ENCODE measurements around the gene C4orf50.

C4orf50 gene

DNA sequence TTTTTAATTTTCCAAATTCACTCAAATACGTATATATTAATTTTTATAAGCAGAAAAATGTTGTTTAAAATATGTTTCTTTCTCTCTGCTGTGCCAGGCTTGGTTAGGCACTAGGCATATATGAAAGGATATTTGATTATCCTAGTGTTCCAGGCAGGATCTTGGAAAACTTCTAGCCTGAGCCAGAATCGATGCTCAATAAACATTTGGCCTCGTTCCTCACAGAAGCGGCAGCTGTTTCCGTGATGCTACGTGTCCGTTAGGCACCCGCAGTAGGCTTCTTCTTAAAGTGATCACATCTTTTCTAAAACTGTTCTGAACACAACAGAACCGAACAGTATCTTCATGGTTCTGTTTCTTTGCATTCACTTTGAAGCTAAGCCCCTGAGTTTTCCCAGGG is 75.3 kb downstream of the C4orf50 start:
- DNase-seq (ENCODE audit: low read depth): no peak

DNA sequence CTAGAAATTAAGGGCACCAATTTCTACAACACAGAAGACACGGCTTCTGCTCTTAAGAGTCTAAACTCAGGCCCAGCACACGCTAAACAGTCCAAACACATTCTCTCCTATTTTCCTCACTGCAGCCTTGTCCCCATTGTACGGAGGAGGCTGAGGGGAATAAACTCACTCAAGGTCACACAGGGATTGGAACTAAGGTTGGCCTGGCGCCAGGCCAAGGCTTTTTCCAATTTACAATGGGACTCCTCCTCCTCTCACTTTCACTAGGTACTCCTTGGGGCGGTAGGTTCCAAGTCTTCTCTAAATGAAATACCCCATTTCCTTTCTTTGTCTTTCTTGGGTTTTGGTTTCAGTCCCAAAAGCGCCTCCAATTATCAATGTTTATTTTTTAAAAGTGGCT is 76.6 kb downstream of the C4orf50 start:
- no peak for DNase-seq (ENCODE audit: low read depth)

DNA sequence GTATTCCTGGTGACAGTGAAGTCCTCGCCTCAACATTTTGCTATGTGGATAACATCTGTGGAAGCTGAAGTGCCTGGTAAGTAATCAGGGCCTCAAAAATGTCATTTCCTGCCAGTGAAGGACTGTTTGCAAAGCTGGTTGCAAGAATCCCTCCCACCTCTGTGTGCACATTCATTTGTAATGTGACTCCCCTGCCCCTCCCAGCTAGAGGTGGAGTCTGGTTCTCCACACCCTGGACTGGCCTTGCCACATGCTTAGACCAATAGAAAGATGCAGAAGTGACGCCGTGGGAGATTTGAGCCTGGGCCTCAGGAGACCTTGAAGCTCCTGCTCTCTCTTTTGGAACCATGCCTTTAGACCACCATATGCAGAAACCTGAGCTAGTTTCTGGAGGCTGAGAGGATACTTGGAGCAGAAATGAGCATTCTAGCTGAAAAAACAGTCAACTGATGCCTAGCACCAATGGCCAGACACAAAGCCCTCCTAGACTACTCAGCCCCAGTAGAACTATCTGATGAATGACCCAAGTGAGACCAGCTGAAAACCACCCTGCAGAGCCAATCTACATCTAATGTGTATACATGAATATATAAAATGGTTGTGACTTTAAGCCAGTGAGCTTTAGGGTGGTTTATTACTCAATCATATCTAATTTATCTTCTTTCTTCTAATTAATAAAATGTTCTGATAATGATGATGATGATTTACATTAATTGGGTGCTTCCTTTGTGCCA is 77.6 kb downstream of the C4orf50 start:
- no peak for DNase-seq (ENCODE audit: low read depth)

DNA sequence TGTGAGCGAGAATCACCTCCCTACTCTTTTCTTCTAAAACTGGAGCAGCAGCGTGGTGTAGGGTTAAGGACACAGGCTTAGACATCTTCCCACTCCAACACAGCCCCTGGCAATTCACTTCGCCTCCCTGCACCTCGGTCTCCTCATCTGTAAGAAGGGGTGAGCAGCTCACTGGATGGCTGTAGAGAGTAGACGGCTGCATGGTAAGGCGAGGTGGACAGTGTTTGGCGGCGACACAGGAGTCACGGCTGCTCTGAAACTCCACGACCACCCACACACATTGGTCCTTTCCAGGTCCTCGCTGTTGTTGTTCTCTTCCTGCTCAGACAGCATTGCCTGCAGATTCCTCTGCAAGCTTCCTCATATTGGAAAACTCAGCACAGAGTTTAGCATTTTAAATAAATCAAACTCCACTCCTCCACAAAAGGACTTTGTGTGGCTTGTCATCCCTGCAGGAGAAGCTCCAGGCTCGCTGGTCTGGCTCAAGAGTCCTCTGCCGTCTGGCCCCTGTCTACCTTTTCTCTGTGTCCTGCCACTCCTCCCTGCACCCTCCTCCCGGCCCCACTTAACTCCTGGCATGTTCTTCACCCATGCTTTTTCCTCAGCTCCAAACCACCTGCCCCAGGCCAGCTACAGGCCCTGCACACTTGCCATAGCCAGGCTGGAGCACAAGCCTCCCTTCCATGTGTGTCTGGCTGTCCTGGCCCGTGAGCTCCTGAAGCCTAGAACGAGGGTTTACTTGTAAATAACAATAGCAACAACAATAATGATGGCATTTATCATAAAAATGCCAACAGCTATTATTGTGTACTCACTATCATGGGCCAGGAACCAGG is 84.0 kb downstream of the C4orf50 start:
- no peak for DNase-seq (ENCODE audit: low read depth)

DNA sequence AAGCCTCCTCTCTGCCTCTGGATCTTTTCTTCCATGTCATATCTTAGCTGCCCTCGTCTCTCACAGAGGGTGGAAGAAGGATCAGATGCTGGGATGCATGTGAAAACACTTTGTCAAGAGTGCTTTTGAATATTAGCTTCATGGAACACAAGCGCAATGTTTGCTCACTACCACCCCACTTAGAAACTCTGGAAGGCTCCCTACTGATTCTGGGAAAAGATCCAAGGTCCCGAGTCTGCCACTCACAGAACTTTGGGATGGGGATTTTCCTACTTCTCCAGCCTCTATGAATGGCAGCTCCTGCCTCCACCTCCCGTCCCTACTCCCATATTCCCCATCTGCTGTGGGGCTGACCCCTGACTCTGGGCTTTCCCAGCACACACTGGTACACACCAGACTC is 85.1 kb downstream of the C4orf50 start:
- DNase-seq (ENCODE audit: low read depth): no peak

DNA sequence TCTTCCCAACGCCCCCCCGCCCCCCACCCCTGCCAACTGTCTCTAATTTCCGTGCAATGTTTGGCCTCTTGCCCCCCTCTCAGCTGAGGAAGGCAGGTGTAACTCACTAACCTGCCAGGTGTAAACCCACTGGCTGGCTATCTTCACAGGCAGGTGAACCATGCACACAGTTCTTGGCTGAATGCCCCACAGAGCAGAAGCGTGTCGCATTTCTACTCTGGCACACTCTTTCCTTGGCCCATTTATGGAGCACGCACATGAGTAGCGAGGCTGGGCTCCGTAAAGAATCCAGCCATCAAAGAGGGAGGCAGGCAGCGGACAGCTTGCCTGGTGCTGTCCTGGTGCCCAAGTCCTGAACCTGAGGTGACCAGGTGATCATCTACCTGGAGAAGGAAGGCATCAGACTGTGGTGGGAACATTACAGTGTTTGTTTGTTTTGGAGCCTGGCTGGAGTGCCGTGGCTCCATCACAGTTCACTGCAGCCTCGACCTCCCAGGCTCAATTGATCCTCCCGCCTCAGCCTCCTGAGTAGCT is 86.1 kb downstream of the C4orf50 start:
- no peak for DNase-seq (ENCODE audit: low read depth)

DNA sequence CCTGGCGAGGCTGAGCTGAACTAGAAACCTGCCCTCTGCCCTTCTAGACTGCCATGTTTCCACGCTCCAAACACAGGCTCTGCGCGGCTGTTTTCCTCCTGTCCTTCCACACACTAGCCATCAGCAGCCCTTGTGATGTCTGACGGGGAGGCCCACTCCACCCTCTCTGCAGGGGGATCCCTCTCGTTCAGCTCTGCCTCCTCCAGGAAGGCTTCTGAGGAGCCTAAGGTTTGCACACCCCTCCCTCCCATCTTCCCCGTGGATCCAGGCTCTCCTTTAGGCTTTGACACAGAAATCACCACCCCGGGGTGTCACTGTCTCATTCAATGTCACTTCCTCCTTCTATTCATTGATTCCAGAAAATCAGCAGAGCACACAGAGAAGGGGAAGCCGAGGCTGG is 86.7 kb downstream of the C4orf50 start:
- DNase-seq (ENCODE audit: low read depth): no peak

DNA sequence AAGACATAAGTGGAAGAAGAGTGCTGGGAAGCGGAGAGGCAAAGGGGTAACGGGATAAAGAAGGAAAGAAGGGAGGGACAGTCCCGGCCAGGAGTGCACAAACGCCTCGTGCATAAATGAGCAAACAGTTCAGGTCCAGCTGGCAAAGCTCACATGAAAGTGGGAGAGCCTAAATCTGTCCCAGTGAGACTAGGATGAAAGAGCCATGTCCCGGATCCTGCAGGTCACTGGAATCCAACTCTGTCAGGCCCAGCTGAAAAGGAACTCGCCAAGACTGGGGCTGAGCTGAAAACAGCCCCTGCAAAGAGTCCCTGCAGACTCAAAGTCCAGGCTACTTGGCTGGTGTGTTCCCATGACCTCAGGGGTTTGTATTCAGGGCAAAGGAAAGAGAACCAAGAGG is 87.4 kb downstream of the C4orf50 start:
- DNase-seq (ENCODE audit: low read depth): no peak

DNA sequence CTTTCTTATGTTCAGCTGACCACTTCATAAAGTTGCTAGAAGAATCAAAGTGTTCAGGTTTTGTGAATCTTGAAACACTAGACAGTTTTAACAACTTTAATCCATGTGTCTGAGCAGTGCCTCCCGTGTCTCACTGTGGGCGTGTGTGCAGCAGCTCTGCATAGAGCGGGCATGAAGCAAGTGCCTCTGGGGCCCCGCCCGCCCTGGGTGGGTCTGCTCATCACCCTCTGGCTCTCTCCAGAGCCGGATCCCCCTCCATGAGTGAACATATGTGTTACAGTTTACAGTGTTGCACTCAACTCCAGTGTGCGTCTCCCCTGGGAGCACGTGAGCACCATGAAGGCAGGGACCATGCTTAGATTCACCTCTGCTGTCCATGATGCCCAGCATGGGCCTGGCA is 87.8 kb downstream of the C4orf50 start:
- DNase-seq (ENCODE audit: low read depth): no peak

DNA sequence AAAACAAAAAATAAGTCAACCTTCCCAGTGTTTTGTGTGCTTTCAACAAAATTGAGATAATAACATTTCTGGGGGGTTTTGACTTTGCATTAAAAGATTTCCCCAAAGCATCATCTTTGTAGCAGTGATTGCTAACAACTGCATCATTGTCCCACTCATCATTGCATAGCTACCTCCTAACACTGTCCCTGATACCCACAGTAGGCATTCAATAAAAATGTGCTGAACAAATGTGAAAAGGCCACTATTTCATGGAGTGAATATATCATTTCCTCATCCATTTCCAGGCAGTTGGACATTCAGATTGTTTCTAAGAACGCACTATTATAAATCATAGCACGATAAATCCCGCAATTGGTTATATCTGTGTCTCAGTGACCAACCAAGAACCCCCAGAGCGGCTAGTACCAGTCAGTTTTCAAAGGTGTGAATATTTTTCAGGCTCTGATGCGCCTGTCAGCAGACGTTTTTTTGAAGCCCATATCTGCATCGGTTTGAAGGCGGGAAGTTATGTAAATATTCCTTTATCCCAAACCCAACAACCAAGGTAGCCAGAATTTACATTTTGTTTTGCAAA is 89.3 kb downstream of the C4orf50 start:
- no peak for DNase-seq (ENCODE audit: low read depth)

DNA sequence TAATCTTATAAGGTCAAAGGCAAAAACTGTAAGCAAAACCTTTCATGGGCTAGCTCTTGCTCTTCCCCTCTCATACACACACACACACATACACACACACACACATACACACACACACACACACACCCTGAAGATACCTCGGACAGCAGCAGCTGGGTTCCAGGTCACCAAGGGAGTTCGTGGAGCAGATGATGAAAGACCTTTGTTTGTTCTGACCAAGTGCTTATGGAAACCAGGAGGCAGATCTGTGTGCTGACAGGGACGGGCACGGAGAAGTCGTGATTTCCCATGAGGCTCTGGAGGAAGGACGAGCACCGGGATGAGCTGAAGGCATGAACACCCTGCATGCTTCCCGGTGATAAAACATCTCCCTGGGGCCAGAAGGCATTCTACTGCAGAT is 90.0 kb downstream of the C4orf50 start:
- DNase-seq (ENCODE audit: low read depth): no peak

DNA sequence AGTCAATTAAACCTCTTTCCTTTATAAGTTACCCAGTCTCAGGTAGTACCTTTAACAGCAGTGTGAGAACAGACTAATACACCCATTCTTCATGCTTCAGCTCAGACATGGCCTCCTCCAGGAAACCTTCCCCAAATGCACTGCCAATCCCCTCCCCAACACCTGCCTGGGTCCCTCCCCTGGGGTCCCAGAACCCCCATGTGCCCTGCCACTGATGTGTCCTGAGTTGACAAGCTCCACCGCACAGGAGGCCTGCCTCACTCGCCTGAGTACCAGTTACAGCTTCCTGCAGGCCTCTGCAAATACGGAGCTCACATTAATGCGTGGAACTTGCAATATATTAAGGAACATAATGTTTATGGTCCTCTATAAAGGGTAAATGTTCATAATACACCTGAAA is 90.5 kb downstream of the C4orf50 start:
- no peak for DNase-seq (ENCODE audit: low read depth)

DNA sequence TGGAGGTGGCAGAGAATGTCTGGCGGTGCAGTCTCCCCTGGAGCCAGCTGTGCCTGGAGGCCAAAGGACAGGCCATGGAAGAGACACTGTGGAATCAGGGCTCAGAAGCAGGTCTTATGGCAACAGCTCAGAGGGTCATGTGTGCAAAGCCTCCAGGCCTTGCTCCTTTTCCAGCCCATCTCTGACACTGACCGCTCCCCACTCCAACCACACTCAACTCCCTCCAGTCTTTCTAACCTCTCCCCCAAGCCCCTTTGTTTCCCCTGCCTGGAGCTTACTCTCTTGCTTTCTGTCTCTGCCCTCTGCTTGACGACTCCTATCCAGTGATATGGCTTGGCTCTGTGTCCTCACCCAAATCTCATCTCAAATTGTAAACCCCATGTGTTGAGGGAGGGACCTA is 91.1 kb downstream of the C4orf50 start:
- DNase-seq (ENCODE audit: low read depth): no peak

DNA sequence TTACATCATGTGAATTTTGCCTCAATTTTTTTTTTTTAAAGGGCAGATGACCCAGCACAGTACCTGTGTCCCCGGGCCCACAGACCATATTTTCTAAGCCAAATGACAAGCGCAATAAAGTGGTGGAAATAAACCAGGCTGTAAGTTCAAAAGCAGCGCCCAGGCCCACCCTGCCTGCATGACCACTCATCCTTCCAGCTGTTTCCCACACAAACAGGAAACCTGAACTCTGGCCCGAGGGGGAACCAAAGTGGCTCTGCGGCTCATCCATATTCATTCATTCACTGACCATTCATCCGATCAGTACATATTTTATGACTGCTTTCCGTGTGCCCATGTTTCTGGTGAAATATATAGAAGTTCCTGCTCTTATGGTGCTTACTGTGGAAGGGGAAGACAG is 91.6 kb downstream of the C4orf50 start:
- no peak for DNase-seq (ENCODE audit: low read depth)

DNA sequence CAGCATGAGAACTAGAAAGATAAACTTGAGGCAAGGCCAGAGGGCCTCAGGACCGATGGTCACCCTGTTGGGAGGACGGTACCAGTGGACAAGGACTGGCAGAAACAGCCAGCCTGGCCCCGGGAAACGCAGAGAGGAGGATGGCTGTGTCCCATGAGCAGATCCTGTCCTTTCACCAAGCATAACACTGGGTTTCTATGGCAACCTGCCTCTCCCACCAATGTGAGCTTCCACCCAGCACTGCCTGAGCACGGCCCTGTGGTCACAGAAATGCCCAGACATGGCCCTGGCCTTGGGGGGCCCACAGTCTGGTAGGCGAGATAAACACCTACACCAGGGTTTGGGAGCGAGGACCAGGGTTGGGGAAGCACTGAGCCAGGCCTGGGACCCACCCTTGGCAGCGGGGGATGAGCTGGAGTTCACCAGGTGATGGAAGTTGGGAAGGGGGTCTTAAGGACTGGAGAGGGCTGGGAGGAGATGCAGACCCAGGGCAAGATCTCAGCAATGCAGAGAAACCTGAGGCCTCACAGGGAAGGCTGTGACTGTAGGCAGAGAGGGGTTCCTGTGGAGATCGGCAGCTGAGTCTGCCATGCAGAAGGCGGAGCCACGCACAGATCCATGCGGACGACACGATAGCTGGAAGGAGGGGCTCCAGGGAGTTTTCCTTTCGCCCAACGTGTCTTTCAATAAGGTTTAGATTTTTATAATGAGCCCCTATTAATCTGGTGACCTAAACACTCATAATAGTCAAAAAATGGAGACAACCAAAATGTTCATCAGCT is 92.6 kb downstream of the C4orf50 start:
- no peak for DNase-seq (ENCODE audit: low read depth)

DNA sequence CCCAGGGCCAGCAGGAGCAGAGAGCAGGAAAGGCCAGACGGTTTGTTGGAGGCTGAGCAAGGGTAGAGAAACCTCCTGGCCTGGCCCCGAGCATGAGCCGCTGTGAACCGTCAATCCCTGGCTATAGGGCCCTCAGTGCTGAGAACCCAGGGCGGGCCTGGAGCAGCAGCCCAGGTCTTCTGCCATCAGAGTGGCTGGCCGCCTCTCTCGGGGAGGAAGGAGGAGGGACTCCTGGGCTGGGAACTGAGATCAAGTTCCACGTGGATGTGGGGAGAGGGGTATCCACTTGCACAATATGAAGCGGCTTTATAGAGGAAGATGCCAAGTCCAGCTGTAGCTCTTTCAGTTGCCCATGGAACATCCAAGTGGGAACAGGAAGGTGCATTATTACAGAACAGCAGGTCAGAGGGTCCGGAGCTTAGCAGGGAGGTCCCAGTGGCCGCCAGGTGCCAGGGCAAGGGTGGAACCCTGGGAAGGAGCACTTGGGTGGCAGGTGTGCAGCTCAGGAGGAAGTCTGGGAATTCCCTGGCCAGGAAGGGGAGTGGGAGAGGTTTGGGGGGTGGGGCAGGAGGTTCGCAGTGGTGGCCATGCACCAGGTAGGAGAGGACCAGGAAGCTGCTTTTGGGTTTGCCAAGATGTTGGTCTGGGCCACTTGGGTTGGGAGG is 93.6 kb downstream of the C4orf50 start:
- DNase-seq (ENCODE audit: low read depth): no peak

DNA sequence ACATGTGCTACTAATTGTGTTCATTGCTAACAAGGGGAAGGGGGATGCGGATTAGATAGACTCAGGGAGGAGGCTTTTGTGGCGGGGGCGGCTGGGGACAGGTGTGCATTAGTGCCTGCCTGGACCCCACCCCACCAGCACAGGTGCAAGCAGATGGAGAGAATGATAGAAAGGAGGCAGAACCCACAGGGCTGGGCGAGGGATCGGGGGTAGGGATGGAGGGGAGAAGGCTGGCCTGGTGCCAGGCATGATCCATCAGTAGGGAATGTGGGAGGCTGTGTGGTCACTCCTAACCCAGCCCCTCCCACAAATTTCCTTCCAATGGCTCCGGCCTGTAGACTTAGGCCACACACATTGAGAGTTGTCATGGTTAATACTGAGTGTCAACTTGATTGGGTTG is 94.9 kb downstream of the C4orf50 start:
- no peak for DNase-seq (ENCODE audit: low read depth)

DNA sequence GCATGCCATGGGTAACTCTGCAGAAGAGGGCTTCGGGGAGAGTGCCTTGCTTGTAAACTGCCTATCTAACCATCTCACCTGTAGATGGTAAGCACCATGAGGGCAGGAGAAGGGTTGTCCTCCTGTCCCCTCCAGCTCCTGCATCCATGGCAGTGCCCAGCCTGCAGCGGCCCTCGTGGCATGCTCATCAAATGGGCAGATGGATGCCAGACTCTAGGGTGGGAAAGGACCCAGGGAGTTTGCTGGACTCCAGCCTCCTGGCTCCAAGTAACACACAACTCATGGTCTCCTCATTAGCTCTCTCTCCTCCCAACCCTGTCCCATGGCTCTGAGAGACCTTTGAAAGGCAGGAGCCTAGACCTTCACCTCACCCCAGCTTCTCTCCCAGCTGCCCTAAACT is 95.7 kb downstream of the C4orf50 start:
- no peak for DNase-seq (ENCODE audit: low read depth)

DNA sequence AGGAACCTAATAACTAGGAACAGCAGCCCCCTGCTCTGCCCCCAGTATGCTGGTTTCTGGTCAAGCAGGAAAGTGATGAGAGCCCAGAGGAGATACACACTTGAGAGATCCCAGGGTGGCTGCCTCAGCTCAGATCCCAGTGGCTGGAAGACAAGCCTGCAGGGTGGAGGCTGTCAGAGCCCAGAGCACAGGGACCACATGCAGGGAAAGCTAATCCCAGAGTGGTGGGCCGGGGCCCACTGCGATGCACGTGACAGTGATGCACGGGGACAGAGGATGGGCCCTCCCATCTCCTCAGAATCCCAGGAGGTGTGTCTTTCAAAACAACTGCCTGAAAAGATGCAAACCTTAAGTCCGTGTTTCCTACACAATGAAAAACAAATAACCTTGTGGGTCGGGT is 96.2 kb downstream of the C4orf50 start:
- no peak for DNase-seq (ENCODE audit: low read depth)

DNA sequence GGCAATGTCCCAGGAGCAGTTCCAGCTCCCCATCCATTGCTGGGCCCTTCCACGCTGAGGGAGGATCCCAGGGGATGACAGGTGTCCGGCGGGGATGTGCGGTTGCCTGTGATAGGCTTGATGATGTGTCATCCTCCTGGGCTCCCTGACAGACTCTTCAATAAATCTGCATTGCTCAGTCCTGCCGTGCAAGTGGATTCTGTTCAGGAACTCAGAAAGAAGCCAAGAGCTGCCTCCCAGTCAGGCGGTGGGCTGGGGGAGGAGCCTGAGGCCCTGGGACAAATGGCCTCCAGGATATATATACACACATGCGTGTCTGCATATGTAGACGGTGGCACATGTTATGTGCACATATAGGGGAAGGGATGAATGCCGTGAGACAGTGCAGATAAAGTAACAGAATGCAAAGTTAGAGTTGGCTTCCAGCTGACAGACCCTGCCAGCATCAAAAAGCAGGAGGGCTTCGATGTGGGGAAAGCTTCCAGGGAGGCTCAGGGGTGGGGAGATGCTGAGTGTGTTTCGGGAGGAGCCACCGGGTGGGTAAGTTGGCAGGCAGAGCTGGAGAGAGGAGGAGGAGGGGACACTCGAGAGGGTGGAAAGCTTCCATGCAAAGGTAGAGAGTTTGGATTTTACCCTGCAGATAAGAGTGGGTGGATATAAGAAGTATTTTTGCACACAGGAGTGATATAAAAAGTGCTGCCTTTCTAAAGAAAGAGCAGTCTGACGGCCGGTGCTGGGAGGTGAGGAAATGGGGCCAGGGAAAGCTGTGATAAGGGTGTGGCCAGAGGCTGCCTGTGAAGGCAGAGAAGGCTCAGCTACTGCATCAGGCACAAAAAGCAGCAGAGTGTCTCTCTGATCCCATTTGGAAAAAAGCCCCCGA is 96.9 kb downstream of the C4orf50 start:
- no peak for DNase-seq (ENCODE audit: low read depth)

DNA sequence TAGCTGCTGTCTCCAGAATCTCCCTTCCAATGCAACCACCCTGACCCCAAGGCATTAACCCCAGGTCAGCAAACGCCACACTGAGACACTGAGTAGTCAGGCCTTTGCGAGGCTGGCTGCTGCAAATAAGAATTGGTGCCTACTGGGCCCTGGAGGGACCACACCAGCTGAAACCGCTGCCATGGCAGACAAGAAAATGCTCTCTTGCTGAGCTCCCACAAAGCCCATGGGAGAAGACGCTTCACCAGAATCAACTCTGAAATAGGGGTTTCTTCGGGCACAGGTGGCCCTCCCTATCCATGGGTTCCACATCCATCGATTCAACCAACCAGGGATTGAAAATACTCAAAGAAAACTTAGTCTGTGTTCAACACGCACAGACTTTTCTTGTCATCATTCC is 98.7 kb downstream of the C4orf50 start:
- DNase-seq (ENCODE audit: low read depth): no peak
